ENCODE measurements around the gene CRYGA.

Gene CRYGA

GRCh38 chr2:208163489-208163888 is at the start of gene CRYGA:
TSS of gene CRYGA (minus strand) at chr2:208163589. CDS start at chr2:208163556, 33 bp downstream.
- DNase-seq: no peak

DNA sequence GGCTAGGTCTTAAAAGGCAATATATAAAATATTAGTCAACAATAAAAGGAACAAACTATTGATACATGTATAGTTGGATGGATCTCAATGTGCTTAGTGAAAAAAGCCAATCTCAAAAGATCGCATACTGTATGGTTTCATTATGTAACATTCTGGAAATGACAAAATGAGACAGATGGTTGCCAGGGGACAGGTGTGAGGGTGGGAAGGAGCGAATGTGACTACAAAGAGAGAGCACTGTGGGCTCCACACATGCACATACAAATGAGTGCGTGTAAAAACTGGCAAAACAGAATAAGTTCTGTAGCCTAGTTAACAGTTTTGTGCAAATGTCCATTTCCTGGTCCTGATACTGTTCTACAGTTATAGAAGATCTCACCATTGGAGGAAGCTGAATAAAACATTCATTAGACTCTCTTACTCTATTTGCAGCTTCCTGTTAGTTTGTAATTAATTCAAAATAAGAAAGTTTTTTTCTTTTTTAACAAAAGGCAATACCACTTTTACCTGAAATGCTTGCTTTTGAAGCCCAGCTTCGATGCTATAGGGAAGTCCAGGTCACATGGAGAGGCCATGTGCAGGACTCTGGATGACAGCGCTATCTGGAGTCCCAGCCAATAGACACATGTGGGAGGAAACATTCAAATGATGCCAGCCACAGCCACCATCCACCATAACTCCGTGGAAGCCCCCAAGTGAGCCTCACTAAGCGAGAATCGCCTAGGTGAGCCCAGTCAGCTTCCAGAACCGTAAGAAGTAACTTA is 47.5 kb upstream of the CRYGA start:
- DNase-seq: no peak

- DNase-seq: no peak
These were observed 45.1 kb upstream of the CRYGA start for GRCh38 chr2:208208335-208209085.

DNA sequence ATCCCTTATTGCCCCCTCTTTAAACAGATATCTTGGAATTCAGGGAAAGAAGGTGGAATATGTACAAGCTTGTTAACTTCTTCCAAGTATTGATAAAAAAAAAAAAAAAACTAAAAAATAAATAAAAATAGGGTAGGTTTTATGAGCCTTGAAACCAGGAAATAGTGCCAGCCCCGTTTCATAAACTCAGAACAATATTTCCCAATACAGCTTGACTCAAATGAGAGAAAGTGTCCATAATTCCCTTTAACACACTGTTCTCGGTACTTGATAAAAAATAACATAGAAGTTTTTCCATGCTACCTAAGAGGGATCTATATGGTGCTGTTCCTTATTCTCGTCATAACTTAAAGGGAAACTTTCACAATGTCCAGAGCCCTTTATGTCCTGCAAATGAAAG is 44.4 kb upstream of the CRYGA start:
- no peak for DNase-seq

DNA sequence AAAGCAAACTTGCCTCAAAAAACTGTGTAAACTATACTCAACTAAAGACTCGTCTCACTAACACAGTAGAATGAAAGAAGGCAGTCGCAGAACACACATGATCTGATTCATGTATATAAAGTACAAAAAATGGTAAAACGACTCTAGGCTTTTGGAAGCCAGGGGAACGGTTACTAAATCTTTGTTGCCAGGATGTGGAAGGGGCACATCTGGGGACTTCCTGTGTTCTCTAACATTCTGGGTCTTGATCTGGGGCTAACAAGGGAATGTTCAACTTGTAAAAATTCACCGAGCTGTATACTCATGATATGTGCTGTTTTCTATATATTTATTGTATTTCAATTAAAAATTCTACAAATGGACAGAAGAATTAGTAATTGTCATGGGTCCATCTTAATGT is 40.8 kb upstream of the CRYGA start:
- no peak for DNase-seq

DNA sequence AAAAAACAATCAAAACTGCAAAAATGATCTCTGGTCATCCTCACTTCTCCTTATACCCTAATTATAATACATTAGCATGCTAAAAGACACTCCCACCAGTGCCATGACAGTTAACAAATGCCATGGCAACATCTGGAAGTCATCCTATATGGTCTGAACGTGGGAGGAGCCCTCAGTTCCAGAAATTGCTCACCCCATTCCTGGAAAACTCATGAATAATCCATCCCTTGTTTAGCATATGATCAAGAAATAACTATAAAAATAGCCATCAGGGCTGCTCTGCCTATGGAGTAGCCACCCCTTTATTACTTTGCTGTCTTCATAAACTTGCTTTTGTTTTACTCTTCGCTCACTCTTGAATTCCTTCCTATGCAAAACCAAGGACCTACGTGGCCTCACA is 32.1 kb upstream of the CRYGA start:
- DNase-seq: no peak

- DNase-seq: no peak
These were observed 29.3 kb upstream of the CRYGA start for GRCh38 chr2:208192611-208193236.

DNA sequence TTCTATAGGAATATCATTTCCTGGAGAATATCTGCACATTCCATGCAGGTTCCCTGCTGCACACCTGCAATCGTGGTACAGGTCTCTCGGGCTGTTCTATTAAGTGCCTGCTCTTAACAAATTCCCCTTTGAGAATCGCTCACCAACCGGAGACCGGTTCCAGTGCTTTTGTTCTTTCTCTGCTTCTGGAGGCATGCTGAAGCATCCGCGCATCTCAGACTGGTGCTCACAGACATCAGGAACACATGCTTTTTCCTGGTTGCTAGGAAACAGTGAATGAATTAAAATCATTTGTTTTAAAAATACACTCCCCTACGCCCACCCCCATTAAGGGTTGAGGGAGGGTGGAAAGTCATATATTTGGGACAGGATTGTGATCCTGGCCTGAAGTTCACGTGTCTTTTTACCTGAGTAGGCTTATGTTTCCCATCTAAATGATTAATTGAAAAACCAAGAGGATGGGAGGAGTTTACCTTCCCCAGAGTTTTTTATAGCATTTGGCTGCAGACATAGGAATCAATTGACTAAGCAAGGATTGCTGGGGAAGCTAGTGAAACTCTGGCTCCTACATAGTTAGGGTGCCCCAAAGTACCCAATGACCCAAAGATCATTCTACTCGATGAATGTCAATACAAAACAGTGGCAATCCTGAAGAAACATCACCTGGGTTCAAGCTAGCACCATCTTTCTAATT is 26.6 kb upstream of the CRYGA start, which contains the start of gene C2orf80:
Gene C2orf80 (minus strand): TSS at position 221 of the 694 bp plus-strand sequence. CDS start 3,044 bp downstream, outside the sequence.
- DNase-seq: no peak

DNA sequence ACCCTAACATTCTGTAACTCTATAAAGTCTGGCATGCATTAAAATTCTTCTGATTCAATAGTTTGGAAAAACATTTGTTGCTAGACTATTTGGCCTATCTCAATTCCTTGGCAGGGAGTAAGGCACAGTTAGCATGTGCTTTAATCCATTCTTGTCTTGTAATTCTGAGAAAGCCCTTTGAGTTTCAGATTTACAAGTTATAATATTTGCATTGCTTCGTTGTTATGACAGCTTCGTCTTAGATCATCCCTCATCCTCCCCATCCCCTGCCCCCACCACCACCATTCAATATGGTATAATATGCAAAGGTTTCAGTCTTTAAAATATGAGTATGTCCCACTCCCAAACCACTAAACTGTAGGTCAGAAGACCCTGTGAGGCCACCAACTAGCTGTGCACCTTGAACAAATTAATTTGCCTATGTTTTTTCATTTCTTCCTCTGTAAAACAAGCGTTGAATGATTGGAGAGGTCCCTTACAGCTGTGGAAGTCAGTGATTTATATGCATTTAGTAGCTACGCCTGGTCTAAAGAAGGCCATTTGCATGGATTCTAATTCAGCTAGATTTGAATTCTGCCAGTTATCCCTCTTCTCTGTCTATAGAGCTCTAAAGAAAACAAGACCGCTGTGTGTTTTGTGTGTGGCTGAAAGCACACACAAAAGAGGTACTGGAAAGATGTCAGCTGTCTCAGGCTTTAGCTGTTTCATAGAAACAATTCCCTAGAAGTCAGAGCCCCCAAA is 25.9 kb upstream of the CRYGA start:
- no peak for DNase-seq

DNA sequence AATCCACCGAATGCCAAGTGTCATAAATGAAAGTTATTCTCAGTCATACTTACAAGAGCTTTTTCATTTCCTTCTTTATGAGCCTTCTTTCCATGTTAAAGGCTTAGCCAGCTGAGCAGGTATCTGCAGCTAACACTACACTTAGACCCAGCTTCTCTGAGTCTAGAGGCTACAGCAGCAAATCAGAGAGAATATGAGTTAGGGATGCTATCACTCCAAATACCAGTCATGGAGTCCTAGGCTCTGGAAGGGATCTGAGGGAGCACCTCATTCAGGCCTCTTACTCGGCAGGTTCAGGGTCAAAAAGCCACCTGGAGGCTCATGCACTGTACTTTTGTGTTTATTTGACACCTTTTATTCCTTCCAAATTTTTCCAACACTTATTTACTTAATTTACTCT is 23.5 kb upstream of the CRYGA start:
- no peak for DNase-seq

GRCh38 chr2:208186465-208186864 is 23.1 kb upstream of the CRYGA start:
- no peak for DNase-seq

DNA sequence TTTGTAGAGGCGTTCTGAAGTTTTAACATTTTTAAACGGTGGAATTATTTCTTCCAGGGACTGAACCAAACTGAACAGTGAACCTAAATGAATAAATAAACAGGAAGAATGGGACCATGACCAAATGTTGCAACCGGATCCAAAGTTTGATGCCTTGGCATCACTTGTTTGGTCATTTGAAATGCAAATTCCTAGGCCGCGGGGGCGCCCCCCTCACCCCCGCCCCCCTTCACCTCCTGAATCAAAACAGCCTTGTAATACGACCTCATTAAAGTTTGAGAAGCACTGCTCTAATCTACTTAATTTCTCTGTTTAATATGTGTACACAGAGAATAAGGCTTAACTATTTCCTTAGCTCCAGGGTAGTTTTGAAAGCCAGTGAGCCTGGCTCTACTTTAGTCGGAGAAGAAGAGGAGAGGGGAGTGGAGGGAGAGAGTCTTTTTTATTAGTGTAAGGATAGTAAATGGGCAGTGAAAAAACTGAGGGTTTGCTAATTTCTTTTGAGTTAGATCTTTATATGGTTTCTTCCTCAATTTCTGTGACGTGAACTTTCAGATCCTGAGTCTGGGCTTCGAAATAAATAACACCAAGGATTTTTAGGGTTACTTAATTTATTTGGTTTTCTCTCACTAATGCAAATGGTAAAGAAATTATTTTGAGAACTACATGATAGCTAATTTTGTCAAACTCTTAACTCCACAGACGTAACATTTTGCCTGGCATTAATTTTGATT is 20.8 kb upstream of the CRYGA start:
- no peak for DNase-seq

DNA sequence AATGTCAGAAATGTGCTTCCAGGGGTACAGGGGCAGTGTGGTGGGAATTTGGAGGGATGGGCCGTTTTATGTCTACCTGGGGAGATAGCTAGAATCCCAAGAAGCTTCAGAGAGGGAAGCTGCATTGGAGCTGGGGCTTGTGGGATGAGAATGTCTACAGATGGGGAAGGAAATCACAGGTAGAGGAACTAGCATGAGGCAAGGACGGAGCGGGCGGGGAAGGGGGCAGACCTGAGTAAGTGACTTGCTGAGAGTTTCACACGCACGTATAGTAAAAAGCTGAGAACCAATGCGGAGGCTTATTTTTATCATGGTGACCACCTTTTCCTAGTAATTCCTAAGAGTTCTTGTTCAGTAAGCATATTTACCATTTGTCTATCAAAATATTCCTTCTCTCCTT is 20.1 kb upstream of the CRYGA start:
- DNase-seq: no peak

DNA sequence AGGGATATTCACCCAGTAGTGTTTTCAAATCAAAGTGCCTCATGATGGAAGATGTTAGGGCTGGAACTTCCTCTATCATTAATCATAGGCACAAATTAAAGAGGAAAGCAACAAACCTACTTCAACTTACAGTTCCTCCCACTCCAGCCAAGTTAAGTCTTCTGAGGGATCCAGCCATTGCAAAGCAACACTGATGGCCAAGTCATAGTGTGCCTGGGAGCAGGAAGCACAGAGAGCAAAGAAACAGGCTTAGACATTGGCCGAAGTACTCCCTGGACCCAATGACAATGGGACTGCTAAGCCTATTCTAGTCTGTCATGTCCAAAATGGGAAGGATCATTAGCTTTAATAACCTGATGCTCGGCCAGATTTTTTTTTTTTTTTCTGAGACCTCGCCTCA is 19.4 kb upstream of the CRYGA start:
- no peak for DNase-seq

GRCh38 chr2:208179028-208179609 is 15.7 kb upstream of the CRYGA start:
- DNase-seq: no peak

DNA sequence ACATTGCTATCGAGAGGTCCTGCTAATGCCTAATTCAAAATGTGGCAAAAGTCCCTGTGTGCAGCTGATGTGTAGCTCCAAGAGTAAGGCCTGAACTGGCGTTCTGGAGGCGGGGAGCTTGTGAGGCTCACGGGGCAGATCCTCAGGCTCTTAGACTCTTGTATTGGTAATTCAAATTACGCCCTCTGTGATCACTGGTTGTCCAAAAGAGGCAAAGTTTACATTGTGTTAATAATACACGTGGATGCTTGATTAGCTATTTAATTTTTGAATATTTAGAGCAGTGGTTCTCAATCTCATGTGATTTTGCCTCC is 12.4 kb upstream of the CRYGA start:
- no peak for DNase-seq

DNA sequence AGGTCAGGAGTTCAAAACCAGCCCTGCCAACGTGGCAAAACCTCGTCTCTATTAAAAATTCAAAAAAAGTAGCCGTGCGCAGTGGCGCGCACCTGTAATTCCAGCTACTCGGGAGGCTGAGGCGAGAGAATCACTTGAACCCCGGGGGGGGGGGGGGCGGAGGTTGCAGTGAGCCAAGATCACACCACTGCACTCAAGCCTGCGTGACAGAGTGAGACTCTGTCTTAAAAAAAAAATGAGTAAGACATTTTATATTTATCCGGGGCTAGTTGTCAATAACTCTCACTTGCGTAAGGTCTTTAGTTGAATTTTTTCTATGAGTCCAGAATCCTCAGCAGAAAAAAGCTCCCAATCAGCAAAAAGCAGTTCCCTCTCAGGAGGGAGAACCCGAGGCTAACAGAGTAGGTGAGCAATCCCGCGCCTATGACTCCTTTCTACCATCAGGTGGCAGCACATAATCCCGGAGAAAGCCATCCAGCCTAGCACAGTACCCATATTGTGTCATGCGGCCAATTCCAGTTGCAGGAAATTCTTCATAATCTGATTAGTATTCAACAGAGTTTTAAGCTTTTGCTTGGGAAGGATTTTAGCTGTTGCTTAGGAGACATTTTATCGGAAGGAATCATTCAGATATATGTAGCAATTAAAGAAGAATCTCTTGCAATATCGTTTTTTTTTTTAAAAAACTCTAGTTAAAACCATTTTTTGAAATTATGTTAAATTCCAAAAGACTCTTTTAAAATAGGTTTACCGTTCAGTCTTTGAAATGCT is 11.9 kb upstream of the CRYGA start:
- DNase-seq: peak; percentile 50

- DNase-seq: no peak
These were observed 10.8 kb upstream of the CRYGA start for GRCh38 chr2:208174144-208174543.

GRCh38 chr2:208172125-208172524 is 8.7 kb upstream of the CRYGA start:
- DNase-seq: no peak

GRCh38 chr2:208164951-208165755 is 1.8 kb upstream of the CRYGA start:
- DNase-seq: no peak
